Measurements from ENCODE around the gene CHRDL2.

DNA sequence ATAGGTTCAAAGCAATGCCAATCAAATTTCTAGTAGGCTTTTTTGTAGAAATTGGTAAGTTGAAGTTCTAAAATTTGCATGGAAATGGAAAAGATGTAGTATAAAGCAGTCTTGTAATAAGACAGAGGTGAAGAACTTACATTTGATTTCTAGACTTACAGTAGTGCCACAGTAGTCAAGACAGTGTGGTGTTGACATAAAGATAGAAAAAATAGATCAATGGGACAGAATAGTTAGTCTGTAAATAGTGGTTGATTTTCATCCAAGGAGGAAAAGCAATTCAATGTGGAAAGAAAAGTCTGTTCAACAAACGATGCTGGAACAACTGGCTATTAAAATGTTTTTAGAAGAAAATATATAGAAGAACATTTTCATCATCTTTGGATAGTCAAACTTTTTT lies 67.9 kb downstream of the CHRDL2 start:
- TF ChIP-seq POLR2A (IDR thresholded peaks at IDR 0.05): no peak
- TF ChIP-seq, protein P1, sequence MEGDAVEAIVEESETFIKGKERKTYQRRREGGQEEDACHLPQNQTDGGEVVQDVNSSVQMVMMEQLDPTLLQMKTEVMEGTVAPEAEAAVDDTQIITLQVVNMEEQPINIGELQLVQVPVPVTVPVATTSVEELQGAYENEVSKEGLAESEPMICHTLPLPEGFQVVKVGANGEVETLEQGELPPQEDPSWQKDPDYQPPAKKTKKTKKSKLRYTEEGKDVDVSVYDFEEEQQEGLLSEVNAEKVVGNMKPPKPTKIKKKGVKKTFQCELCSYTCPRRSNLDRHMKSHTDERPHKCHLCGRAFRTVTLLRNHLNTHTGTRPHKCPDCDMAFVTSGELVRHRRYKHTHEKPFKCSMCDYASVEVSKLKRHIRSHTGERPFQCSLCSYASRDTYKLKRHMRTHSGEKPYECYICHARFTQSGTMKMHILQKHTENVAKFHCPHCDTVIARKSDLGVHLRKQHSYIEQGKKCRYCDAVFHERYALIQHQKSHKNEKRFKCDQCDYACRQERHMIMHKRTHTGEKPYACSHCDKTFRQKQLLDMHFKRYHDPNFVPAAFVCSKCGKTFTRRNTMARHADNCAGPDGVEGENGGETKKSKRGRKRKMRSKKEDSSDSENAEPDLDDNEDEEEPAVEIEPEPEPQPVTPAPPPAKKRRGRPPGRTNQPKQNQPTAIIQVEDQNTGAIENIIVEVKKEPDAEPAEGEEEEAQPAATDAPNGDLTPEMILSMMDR (IDR thresholded peaks at IDR 0.05): no peak
